Measurements from ENCODE around the gene ADAMTS14.

DNA sequence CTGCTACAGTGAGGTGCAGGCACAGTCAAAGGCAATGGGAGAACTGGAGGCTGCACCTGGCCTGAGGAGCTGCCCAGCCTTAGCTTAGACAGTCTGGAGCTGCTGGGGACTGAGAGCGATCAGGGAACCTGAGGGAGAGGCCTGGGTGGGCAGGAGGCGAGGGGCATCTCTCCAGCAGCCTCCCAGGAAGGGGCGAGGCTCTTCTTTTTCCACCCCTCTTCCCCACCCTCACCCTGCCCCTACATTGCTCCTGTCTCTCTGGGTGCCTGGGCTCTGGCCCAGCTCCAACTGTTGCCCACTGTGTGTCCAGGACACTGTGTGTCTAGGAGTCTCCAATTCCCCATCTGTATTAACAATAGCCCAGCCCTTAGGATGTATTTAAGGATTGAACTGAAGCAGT is 76.0 kb downstream of the ADAMTS14 start:
- TF ChIP-seq EZH2 (IDR thresholded peaks at IDR 0.05) (no peak), POLR2AphosphoS5 (IDR thresholded peaks at IDR 0.05; ENCODE audit: borderline replicate concordance, low read depth, low read length) (no peak)
